ENCODE data around the gene ANKMY1.

Gene ANKMY1

DNA sequence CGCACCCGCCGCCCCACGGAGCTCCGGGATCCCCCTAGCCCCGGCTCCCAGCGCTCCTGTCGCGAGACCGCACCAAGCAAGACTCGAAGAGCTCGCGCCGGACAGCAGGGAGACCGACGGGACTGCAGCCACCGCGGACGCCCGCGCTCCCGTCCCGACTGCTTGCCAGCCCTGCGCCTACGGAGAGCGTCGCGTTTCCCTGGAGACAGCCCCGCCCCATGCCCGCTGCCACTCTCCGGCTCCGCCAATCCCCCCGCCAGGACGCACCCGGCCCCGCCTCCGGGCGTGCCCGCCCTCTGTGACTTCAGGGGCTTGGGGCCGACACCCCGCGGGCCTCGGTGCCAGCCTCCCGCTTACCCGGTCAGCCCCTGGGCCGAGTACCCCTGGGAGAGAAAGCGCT is at the start of gene ANKMY1:
TSS of gene ANKMY1 (minus strand) at position 181 of the 400 bp plus-strand sequence. CDS start 653 bp downstream, outside the sequence.
- DNase-seq (ENCODE audit: low read depth in 2 of 2, low spot score in 1 of 2) = peak in 1 of 2 donors; percentile 57

DNA sequence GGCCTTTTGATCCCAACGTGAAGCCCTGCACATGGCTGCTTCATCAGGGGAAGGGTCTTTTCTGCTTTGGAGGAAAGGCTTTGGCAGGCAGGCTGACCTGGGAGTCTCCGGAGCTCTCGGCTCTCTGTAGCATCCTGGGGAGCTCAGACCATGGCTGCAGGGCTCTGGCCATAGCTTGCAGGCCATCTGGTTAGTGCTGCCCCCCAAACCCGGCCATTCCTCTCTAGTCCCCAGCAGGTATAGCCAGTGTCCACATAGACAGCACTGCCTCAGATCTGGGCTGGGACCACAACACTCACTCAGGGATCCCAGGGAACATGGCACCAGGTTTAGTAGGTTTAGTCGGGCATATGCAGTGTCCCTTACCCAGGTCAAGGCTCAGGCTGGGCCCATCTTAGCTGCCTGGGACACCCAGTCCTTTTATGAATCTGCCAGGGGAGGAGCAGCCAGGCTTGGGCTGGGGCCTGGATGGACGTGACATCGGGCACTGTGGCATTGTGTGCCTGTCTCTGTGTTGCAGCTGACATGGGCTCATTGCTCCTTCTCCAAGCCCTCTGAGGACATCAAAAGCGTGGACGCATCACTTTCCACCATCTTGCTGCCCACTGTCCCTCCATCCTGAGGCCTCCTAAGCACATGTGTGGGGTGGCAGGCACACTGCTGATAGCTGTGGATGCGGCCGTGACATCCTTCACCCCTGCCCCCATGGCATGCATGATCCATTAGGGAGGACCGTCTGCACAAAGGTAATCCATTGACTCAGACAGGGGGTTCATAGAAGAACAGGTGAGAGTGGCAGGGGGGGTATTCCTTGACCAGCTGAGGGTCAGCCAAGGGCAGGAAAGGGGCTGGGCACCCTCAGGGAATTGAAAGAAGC is 48.3 kb upstream of the ANKMY1 start:
- DNase-seq (ENCODE audit: low read depth in 2 of 2, low spot score in 1 of 2) = no peak

DNA sequence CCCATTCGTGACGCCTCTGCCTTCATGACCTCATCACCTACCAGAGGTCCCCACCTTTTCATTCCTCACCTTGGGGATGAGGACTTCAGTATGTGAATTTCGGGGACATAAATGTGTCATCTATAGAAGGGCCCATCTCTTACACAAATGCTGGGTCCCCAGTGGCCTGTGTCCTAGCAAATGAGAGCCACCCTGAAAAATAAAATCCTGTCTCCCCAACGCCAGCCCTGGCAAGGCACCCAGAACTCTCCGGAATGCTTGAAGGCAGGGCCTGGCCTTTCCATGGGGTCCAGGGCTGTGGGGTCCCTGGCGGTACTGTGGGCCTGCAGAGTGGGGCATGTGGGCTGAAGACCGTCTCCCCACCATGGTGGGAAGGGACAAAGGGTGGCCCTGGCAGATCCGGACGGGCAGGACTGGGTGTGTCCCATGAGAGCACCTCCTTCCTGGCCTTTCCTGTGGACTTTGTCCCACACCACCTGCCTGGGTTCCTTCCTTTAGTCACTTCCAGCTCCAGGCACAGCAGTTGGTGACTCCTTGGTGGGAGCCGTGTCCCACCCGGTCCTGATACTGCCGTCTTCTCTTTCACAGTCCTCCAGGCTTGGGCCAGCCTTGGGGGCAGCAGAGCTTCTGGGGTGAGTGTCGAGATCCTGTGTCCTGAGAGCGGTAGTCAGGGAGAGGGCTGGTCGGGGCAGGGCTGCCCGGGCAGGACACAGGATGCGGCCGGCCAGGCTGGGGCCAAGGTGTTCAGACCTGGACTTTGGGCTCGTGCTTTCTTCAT is 47.3 kb upstream of the ANKMY1 start:
- no peak for DNase-seq (ENCODE audit: low read depth in 2 of 2, low spot score in 1 of 2)

DNA sequence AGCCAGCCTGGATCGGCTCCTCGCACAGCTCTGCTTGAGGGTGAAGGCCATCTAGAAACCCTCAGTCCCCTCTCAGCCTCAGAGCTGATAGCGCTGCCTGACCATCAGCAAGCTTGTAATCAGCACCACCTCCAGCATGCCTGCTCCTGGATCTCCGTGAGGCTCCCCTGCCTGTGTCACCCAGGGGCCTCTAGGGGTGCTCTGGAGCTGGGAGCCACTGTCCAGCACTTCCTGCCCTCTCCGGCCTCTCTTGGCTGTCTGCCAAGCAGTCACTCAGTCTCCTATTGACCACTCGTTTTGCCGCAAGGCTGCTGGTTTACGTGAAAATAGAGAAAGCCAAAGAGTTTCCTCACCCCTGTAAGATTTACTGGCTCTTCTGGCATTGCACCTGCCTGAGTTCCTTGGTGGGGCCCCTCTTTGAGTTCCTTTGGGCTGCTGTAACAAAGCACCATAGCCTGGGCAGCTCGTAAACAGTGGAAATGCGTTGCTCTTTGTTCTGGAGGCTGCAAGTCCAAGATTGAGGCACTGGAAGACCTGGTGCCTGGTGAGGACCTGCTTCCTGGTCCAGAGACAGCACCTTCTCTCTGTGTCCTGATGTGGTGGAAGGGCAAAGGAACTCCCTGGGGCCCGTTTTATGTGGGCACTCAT is 46.6 kb upstream of the ANKMY1 start:
- DNase-seq (ENCODE audit: low read depth in 2 of 2, low spot score in 1 of 2) = no peak

- DNase-seq (ENCODE audit: low read depth in 2 of 2, low spot score in 1 of 2) = no peak
Observed at GRCh38 chr2:240603846-240604245, 46.1 kb upstream of the ANKMY1 start.

DNA sequence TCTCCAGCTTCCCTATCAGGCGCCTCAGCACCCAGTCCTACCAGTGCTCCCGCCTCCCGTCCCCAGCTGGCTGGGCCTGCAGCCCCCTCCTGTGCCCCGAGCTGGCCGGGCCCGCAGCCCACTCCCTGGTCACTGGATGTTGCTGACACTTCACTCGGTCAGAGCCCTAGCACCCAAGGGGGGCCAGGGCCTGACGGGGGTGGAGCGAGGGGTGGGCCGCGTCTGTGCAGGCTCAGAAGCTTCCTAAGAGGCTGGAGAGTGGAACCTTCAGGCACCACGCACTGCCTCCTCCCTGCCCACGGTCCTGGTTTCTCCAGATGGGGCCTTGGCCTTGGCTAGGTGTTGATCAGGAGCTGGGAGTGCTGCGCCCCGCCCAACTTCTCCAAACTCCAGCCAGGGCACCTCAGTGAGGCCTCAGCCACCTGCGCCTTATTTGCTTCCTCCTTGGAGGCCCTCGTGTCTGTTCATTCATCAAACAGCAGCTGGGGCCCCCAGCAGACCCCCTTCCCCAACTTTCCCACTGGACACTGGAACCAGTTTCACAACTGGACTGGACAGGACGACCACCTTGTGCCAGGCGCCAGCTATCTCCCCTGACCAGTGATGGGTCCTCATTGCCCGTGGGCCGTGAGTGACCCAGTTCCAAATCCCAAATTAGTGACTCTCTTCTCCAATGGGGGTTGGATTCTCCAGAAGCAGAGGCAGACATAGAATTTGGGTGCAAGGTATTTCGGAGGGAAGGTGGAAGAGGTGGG is 45.5 kb upstream of the ANKMY1 start:
- DNase-seq (ENCODE audit: low read depth in 2 of 2, low spot score in 1 of 2) = no peak

GRCh38 chr2:240602266-240603050 is 44.7 kb upstream of the ANKMY1 start:
- no peak for DNase-seq (ENCODE audit: low read depth in 2 of 2, low spot score in 1 of 2)

GRCh38 chr2:240601831-240602160 is 44.0 kb upstream of the ANKMY1 start:
- DNase-seq (ENCODE audit: low read depth in 2 of 2, low spot score in 1 of 2) = no peak

GRCh38 chr2:240601061-240601830 is 43.5 kb upstream of the ANKMY1 start:
- no peak for DNase-seq (ENCODE audit: low read depth in 2 of 2, low spot score in 1 of 2)

- no peak for DNase-seq (ENCODE audit: low read depth in 2 of 2, low spot score in 1 of 2)
Observed at GRCh38 chr2:240600451-240600961, 42.7 kb upstream of the ANKMY1 start.

- no peak for DNase-seq (ENCODE audit: low read depth in 2 of 2, low spot score in 1 of 2)
Observed at GRCh38 chr2:240599141-240599583, 41.4 kb upstream of the ANKMY1 start.

- no peak for DNase-seq (ENCODE audit: low read depth in 2 of 2, low spot score in 1 of 2)
Observed at GRCh38 chr2:240598311-240598911, 40.6 kb upstream of the ANKMY1 start.

DNA sequence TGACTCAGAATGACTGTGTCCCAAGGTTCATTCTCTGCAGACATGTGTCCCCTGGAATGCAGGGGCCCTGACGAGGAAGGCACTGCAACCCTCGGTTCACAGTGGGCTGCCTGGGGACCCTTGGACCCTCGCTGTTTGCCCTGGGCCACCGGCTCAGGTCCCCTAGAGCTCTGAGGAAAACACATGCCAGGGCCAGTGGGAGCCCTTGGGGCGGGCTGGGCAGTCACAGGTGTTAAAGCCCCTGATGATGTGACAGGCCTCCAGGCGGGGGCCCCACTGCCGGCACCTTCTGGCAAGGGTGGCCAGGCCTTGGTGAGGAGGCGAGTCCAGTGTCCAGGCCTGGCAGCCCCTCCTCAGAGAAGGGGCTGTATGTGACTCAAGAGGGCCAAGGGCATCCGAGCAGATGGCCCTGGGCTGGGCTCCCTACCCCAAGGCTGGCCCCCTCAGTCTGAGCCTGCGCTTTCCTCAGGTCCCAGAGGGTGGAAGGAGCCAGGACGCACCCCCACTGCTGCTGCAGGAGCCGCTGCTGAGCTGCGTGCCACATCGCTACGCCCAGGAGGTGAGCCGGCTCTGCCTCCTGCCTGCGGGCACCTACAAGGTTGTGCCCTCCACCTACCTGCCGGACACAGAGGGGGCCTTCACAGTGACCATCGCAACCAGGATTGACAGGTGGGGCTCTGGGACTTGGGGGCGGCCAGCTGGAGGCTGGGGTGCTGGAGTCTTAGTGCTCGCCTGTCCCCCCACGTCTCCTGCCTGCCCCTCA is 39.8 kb upstream of the ANKMY1 start:
- DNase-seq (ENCODE audit: low read depth in 2 of 2, low spot score in 1 of 2) = no peak

DNA sequence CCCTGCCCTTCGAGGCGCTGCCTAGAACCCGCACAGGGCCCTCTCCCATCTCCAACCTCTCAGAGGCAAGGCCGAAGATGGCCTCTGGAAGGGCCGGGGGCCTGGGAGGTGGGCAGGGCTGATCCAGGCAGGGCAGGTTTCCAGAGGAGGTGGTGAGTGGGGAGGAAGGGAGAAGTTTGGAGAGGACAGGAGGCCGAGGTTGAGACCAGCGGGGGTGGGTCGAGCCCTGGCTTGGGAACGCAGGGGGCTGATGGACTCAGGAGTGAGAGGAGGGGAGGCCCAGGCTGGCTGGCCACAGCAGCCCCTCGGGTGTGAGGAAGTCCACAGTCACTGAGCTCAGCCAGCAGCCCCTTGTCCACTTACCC is 39.2 kb upstream of the ANKMY1 start:
- no peak for DNase-seq (ENCODE audit: low read depth in 2 of 2, low spot score in 1 of 2)

DNA sequence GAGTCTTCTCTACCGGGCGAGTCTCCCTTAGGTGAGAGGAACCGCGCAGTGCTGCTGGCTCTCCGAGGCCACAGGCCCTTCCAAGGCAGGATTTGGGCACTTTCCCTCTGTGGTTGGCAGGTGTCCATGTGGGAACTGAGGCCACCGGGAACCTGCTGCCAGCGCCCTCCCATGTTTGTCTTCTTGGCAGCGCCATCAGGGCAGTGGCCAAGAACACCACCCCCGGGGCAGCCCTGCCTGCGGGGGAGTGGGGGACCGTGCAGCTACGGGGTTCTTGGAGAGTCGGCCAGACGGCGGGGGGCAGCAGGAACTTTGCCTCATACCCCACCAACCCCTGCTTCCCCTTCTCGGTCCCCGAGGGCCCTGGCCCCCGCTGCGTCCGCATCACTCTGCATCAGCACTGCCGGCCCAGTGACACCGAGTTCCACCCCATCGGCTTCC is 38.7 kb upstream of the ANKMY1 start:
- DNase-seq (ENCODE audit: low read depth in 2 of 2, low spot score in 1 of 2) = no peak

DNA sequence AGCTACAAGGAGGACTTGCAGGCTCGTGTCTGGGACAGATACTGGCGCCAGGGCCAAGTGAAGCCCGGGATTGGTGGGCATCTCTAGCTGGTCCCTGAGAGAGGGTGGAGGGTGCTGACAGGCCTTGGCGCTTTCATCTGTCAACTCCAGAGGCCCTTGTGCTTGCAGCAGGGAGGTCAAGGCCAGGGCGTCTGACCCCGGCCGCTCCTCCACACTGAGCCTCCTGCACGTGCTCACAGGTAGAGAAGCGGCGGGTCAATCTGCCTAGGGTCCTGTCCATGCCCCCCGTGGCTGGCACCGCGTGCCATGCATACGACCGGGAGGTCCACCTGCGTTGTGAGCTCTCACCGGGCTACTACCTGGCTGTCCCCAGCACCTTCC is 38.3 kb upstream of the ANKMY1 start:
- no peak for DNase-seq (ENCODE audit: low read depth in 2 of 2, low spot score in 1 of 2)

GRCh38 chr2:240595381-240596079 is 37.7 kb upstream of the ANKMY1 start:
- DNase-seq (ENCODE audit: low read depth in 2 of 2, low spot score in 1 of 2) = no peak
